Ovary (tissue), 9 donors: ENCODE results near the gene FTCD. TPM values are rescaled to one million over a fixed set of nuclear protein-coding genes. Genes with fewer than 3 reads are reported as not detected.
A peak's percentile ranks its signal among the peaks of the same experiment; 100 is the strongest.
"Not testable (repeated sequence)": the region's sequence is repeated elsewhere in the genome, so short reads cannot be mapped to it uniquely, and the experiment has no call there.

Experiments used
- DNase-seq, 5 donors: peaks; one replicate each; pipeline ENCODE4 v3.0.0-alpha.2; 2019 to 2020
- H3K27ac ChIP-seq, 2 donors: fragments of 200-600 bp; one replicate each; pipeline versions ENCODE4 v1.5.1 to v1.8.0; 2019 to 2022
- H3K27me3 ChIP-seq: fragments of 200-600 bp; one replicate; pipeline ENCODE4 v1.8.0; 2022
- H3K36me3 ChIP-seq: fragments of 200-600 bp; sonication (generic); one replicate; pipeline ENCODE4 v1.5.1; 2019
- H3K4me1 ChIP-seq: one replicate; pipeline ENCODE4 v1.8.1; 2013; ENCODE audit warnings: mild to moderate bottlenecking, moderate library complexity; ENCODE audit not compliant: insufficient read depth
- H3K4me3 ChIP-seq: fragments of 200-600 bp; sonication (generic); one replicate; pipeline ENCODE4 v1.5.1; 2017
- H3K9me3 ChIP-seq, 2 donors: fragments of 200-600 bp in 1 of 2; sonication (generic) in 1 of 2; one replicate each; pipeline versions ENCODE4 v1.5.1 to v1.8.1; 2013 to 2019; ENCODE audit warnings: mild to moderate bottlenecking in 1 of 2, moderate library complexity in 1 of 2
- EP300 ChIP-seq: sonication (generic); formaldehyde crosslinking; IDR thresholded peaks from one replicate; pipeline ENCODE4 v1.6.1; 2017; ENCODE audit warnings: antibody characterized with exemption
- POLR2A ChIP-seq: fragments of 450-650 bp; IDR thresholded peaks from one replicate; pipeline ENCODE4 v1.6.1; 2017; ENCODE audit warnings: antibody characterized with exemption, mild to moderate bottlenecking, moderate library complexity
- WGBS, 3 donors: extraction: QIAGEN DNeasy Blood & Tissue Kit in 1 of 3; methylation state at CpG; one replicate each; pipeline versions ENCODE4 v1.1.5 to v1.1.7; 2013 to 2017; 5-methylcytosine and 5-hydroxymethylcytosine counted together
- intact Hi-C, 4 donors: fragments of 100-400 bp; cut with DNase I; formaldehyde crosslinking; loops; one replicate each; pipeline versions ENCODE4 v1.11.0 to v1.15.1; 2022 to 2023
- polyA plus RNA-seq, 2 donors: library from polyadenylated mRNA; stranded (reverse); fragments of 200-250 nt in 1 of 2; fragments of 350-450 nt in 1 of 2; fragmentation: Illumina TruSeq in 1 of 2; extraction: RNeasy Lipid Tissue Mini Kit (QIAGEN cat#74804) in 1 of 2; gene quantifications; one replicate each; pipeline ENCODE4 v1.2.3, GENCODE V29; 2013 to 2014
- total RNA-seq, 7 donors: library from RNA; depleted of rRNA in 2 of 7; stranded (reverse); fragments of >200 nt in 2 of 7; fragmentation: NEBNext Ultra II Directional in 3 of 7; extraction: Animal tissue kit (Norgen Biotek cat#: 25700) in 3 of 7; gene quantifications; one replicate each; pipeline versions ENCODE4 v1.1.0 to v1.2.4, GENCODE V29; 2016 to 2023
- TF ChIP-seq, protein P1 (sequence below), 3 donors: fragments of 450-650 bp in 2 of 3; fragments of 200-600 bp in 1 of 3; IDR thresholded peaks; one replicate each; pipeline versions ENCODE4 v1.5.1 to v1.8.0; 2016 to 2022; ENCODE audit warnings: antibody characterized with exemption in 3 of 3, mild to moderate bottlenecking in 1 of 3
- donor health status: DM: no; HTN: no; CAD: no; lungs with moderate emphysema.
- donor health status: DM: no; HTN: no; CAD: no.
- donor health status: Bipolar disorder and iron deficiency.
- donor health status: DM: yes; HTN: yes; CAD: no.
- donor health status: DM: no; HTN: no; CAD: no.
- donor health status: DM: yes; HTN: yes; CAD: no.

FTCD gene
- total and polyA plus RNA-seq, 9 donors: 0.83 to 7.5 (median 3.7) TPM; not detected in 1

DNA sequence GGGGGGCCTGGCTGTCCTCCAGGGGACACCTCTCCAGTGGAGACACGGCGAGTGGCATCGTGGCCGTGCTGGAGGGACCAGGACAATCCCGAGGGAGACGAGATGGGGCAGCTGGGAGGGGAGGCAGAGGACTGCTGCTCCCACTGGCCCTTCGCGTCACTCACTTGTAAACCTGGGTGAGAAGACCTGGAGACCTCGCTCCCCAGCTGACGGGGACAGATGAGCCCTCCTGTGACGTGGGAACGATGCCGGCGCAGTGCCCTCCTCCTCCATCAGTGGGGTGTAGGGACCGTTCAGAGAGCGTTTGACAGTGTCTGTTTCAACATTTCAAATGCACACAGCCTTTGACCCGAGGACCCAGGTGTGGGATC lies 24.3 kb upstream of the FTCD start:
- intact Hi-C loops: no loop called here
- Histone ChIP-seq H3K27me3 (no peaks in the 10 kb centered on the region), H3K9me3 (no peaks in the 10 kb centered on the region), H3K27ac (no peak overlapping the region), H3K4me1 (peaks cover 3% of the 10 kb centered on the region), H3K36me3 (no peaks in the 10 kb centered on the region), H3K4me3 (no peak overlapping the region)
- TF ChIP-seq, protein P1, sequence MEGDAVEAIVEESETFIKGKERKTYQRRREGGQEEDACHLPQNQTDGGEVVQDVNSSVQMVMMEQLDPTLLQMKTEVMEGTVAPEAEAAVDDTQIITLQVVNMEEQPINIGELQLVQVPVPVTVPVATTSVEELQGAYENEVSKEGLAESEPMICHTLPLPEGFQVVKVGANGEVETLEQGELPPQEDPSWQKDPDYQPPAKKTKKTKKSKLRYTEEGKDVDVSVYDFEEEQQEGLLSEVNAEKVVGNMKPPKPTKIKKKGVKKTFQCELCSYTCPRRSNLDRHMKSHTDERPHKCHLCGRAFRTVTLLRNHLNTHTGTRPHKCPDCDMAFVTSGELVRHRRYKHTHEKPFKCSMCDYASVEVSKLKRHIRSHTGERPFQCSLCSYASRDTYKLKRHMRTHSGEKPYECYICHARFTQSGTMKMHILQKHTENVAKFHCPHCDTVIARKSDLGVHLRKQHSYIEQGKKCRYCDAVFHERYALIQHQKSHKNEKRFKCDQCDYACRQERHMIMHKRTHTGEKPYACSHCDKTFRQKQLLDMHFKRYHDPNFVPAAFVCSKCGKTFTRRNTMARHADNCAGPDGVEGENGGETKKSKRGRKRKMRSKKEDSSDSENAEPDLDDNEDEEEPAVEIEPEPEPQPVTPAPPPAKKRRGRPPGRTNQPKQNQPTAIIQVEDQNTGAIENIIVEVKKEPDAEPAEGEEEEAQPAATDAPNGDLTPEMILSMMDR (IDR thresholded peaks at IDR 0.05): no peak
- no peak for TF ChIP-seq EP300
- no peak for TF ChIP-seq POLR2A
- 88 to 94% (median 88%) methylated on average over 17 of the region's 17 CpGs for WGBS, 3 donors
- no peak for DNase-seq

DNA sequence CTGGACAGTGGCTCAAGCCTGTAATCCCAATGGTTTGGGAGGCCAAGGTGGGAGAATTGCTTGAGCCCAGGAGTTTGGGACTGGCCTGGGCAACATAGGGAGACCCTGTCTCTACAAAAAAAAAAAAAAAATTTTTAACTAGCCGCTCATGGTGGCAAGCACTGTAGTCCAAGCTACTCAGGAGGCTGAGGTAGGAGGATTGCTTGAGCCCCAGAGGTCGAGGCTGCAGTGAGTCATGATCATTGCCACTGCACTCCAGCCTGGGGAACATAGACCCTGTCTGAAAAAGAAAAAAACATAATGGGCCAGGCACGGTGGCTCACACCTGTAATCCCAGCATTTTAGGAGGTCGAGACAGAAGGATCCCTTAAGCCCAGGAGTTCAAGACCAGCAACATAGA lies 23.6 kb upstream of the FTCD start:
- intact Hi-C loops: no loop called here
- no peak for TF ChIP-seq POLR2A
- no peak for TF ChIP-seq EP300
- TF ChIP-seq, protein P1 (IDR thresholded peaks at IDR 0.05): no peak
- Histone ChIP-seq H3K27me3 (no peaks in the 10 kb centered on the region), H3K27ac (no peak overlapping the region), H3K9me3 (no peaks in the 10 kb centered on the region), H3K4me1 (peaks cover 3% of the 10 kb centered on the region), H3K36me3 (no peaks in the 10 kb centered on the region), H3K4me3 (no peak overlapping the region)
- WGBS, 3 donors: 86 to 93% (median 91%) methylated on average over 4 of the region's 4 CpGs
- peak in 1 of 5 donors; percentile 8 for DNase-seq

DNA sequence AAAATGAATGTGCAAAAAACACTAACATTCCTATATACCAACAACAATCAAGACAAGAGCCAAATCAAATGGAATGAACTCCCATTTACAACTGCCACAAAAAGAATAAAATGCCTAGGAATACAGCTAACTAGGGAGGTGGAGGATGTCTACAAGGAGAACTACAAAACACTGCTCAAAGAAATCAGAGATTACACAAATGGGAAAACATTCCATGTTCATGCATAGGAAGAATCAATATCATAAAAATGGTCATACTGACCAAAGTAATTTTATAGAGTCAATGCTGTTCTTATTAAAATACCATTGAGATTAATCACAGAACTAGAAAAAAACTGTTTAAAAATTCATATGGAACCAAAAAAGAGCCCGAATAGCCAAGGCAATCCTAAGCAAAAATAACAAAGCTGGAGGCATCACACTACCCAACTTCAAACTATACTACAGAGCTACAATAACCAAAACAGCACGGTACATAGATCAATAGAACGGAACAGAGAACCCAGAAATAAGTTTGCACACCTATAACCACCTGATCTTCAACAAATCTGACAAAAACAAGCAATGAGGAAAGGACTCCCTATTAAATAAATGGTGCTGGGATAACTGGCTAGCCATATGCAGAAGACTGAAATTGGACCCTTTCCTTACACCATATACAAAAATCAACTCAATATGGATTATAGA lies 21.2 kb upstream of the FTCD start:
- H3K27me3 ChIP-seq, H3K4me1 ChIP-seq, H3K36me3 ChIP-seq, H3K4me3 ChIP-seq, H3K9me3 ChIP-seq, DNase-seq, H3K27ac ChIP-seq, intact Hi-C loops: not testable (repeated sequence)
- 94 to 96% (median 96%) methylated on average over 3 of the region's 3 CpGs for WGBS, 3 donors

DNA sequence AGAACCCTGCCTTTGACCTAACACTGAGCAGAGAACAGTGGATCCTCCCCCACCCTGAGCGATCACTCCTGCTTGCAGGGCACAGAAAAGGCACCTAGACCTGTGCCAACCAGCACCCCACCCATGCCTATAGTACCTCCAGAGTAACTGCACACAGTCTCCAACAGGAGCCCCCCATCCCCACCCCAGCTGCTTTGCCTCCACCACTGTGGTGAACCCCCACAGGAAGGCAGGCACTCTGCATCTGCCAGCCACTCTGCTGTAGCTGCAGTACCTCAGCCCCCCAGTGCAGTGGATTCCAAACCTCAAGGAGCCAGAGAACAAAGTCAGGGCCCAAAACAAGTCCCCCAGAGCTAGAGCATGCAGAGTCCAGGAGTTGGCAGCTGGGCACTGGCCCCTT lies 18.2 kb upstream of the FTCD start:
- H3K27me3 ChIP-seq: no peaks in the 10 kb centered on the region
- H3K9me3 ChIP-seq: no peaks in the 10 kb centered on the region
- H3K36me3 ChIP-seq: no peaks in the 10 kb centered on the region
- WGBS, 3 donors: 88 to 100% (median 96%) methylated on average over 1 of the region's 1 CpG
- intact Hi-C loops: no loop called here
- DNase-seq: peak in 1 of 5 donors; percentile 8
- TF ChIP-seq, protein P1 (IDR thresholded peaks at IDR 0.05): no peak
- TF ChIP-seq EP300: no peak
- TF ChIP-seq POLR2A: no peak
- no peak overlapping the region for H3K27ac ChIP-seq
- H3K4me1 ChIP-seq: no peaks in the 10 kb centered on the region
- H3K4me3 ChIP-seq: no peak overlapping the region

DNA sequence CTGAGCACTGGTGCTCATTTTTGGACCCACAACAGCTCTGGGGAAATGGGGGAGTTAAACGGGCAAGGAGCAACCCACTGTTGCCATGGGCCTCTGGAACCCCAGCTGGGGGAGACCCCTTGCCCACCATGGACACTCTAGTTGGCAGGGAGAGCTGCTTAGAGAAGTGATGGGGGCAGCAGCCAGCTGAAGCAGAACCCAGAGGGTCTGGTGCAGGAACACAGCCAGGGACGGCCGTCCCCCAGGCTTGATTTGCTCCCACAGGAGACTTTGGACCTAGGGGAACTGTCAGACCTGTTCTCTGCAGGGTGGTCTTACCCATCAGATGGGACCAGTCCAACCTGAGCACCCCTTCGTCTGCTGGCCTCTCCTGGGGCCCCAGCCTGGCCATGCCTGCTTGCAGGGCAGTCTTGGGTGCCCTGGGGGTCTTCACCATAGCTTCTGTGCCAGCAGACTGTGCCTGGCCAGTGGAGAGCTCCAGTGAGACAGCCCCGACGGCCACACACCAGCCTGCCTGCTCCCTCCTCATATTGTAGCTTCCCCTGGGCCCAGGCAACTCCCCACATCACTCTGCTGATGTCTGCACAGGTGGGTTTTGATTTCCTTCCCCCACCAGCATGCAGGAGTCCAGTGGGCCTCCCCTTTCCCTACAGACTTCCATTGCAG lies 17.6 kb upstream of the FTCD start:
- H3K4me3 ChIP-seq: no peak overlapping the region
- no peaks in the 10 kb centered on the region for H3K9me3 ChIP-seq
- H3K4me1 ChIP-seq: no peaks in the 10 kb centered on the region
- intact Hi-C loops: no loop called here
- H3K36me3 ChIP-seq: no peaks in the 10 kb centered on the region
- no peaks in the 10 kb centered on the region for H3K27me3 ChIP-seq
- DNase-seq: peak in 1 of 5 donors; percentile 15
- H3K27ac ChIP-seq: no peak overlapping the region
- TF ChIP-seq EP300: no peak
- TF ChIP-seq, protein P1 (IDR thresholded peaks at IDR 0.05): no peak
- TF ChIP-seq POLR2A: no peak
- 85 to 93% (median 91%) methylated on average over 6 of the region's 6 CpGs for WGBS, 3 donors
